ENCODE data around the gene NIF3L1.

Gene NIF3L1, protein sequence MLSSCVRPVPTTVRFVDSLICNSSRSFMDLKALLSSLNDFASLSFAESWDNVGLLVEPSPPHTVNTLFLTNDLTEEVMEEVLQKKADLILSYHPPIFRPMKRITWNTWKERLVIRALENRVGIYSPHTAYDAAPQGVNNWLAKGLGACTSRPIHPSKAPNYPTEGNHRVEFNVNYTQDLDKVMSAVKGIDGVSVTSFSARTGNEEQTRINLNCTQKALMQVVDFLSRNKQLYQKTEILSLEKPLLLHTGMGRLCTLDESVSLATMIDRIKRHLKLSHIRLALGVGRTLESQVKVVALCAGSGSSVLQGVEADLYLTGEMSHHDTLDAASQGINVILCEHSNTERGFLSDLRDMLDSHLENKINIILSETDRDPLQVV

DNA sequence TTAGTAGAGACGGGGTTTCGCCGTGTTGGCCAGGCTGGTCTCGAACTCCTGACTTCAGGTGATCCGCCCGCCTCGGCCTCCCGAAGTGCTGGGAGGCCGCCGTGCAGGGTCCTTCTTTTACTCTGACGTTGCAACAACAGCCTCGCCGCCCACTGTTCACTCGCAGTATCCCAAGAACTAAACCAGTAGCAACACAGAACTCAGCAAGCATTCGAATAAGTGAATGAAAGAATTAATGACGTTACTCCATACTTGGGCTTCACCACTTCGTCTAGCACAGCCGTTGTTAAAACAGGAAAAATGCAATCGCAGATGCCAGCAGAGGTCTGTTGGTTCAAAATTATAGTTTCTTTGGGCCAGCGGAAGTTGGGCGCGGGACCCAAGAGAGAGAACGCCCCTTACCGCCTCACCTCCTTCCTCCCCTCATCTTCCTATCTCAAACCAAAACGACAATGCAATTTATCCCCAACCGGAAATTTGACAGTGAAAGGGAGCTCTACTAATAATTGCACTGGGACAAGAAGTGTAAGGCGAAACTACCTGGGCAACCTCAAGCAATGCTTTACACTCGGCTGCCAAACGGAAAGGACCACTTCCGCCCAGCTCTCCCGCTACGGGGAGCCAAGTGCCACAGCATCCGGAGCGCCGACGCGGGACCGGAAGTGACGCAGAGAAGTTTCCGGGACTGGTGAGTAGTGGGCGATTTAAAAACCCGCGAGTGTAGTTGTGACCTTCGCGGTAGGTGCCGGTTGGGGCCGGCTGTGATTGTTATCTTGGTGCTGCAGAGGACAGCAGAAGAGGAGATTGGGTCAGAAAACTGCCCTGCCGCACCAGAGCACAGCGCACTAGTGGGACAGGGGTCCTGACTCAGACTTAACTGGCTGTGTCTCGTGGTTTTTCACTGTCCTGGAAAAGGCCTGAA is at the start of gene NIF3L1, which contains the start of gene PPIL3:
NIF3L1 (plus strand) TSS at position 668 of the 922 bp plus-strand sequence. CDS start 2,573 bp downstream, outside the sequence.
PPIL3 (minus strand) TSS at position 374 of the 922 bp plus-strand sequence. CDS start 1,462 bp downstream, outside the sequence.
- DNase-seq (ENCODE audit: low read depth in 2 of 2), result peak; percentile 92 to 96

DNA sequence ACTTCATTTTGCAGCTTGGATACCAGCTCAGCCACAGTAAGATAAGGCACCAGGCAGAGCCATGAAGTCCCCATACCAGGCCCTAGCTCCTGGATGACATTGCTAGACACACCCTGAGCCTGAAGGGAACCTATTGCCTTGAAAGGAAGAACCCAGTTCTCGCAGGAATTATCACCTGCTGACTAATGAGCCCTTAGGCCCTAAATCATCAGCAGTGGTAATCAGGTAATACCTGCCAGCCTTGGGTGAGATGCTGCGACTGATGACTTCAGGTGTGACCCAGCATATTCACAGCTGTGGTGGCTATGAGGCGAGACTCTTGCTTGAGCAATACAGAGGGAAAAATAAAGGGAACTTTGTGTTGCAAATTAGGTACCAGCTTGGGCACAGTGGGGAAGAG is 49.7 kb upstream of the NIF3L1 start:
- DNase-seq (ENCODE audit: low read depth in 2 of 2), result no peak

DNA sequence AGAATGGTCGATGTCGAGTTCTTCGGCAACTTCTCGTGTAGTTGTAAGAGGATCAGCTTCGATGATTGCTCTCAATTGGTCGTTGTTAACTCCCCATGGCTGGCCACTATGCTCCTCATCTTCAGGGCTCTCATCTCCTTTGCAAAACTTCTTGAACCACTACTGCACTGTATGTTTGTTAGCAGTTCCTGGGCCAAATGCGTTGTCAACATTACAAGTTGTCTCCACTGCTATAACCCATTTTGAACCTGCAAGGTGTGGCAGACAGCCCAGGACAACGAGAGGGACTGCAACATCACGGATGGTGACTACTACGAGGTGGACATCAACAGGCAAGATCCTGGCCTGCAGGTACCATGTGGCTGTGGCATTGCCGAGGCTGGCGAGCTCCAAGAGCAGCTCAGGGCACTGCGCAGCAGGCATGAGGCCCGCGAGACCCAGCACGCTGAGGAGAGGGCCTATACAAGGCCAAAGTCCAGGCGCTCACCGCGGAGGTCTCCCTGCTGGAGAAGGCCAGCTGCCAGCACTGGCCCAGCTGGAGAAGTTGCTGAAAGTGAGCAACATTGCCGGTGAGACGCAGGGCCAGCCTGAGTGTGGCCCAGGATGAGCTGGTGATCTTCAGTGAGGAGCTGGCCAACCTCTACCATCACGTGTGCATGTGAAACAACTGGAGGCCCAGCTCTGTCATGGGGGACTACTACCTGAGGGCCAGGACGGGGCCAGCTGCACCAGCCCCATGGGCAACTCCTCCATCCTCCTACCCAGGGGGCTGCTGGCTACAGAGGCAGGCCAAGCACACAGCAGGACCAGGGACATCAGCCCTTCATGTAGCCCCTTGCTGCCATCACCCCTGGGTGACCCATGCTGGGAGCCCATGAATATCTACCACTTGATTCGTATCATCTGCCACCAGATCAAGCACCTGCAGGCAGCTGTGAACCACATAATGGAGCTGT is 44.9 kb upstream of the NIF3L1 start:
- no peak for DNase-seq (ENCODE audit: low read depth in 2 of 2)

DNA sequence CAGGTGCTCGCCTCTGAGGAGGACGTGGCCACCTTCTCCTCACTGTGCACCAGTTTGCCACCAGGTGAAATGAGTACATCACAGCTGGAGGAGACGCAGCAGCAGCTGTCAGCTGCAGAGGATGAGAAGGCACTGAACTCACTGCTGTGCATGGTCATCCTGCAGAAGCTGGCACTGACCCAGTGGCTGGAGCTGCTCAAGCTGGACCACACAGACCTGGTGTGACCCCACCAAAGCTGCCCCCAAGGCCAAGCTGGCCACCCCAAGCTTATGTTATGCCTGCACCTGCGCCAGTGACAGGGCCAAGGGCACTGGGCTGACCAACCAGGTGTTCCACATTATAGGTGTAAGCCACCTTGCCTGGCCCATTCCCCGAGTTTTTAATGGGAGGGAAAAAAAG is 44.0 kb upstream of the NIF3L1 start:
- DNase-seq (ENCODE audit: low read depth in 2 of 2), result no peak

DNA sequence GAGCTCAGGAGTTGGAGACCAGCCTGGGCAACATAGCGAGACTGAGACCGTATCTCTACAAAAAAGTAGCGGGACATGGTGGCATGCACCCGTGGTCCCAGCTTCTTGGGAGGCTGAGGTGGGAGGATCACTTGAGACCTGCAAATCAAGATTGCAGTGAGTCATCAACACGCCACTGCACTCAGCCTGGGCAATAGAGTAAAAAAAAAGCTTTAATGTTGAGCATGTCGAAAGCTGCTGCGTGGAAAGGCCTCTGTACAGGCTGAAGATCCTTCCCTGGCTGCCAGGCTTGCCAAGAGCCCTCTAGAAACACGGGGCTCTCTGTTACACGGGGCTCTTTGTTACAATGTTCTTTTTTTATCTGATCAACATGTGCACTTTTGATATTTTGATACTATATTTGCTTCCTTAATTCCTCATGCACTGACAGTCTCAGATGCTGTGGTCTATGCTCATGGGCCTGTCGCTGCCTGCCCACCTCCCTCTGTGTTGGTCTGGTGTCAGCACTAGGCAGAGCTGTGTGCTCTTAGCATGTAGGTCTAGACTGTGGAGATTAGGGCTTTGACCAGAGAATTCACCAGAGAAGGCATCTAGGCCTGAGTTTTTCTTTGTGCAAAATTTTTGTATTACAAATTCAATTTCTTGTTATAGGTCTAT is 43.4 kb upstream of the NIF3L1 start:
- no peak for DNase-seq (ENCODE audit: low read depth in 2 of 2)

DNA sequence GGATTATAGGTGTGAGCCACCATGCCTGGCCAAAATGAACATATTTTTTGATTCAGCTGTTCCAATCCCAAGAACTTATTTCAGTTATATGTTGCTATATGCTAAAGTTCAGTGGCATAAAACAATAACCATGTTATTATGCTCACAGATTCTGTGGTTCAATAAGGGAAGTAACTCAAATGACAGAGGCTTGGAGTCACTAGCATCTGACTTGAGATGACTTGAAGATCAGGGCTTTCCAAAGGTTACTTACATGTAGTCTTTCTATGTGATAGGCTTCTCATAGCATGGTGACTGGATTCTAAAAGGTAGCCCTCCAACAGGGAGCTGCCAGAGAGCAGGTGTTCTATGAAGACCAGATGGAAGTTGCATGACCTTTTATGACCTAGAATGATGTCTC is 41.9 kb upstream of the NIF3L1 start:
- DNase-seq (ENCODE audit: low read depth in 2 of 2), result no peak

DNA sequence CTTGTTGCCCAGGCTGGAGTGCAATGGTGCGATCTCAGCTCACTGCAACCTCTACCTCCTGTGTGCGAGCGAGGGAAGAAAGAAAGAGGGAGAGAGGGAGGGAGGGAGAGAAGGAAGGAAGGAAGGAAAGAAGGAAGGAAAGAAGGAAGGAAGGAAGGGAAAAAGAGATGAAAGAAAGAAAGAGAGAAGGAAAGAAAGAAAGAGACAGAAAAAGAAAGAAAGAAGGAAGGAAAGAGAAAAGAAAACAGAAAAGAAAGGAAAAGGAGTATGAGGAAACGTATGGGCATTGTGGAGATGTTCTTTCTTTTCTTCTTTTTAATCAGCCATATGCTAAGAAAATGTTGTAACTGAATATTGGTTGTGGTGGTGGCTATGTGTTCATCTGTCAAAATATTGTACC is 41.2 kb upstream of the NIF3L1 start:
- no peak for DNase-seq (ENCODE audit: low read depth in 2 of 2)

DNA sequence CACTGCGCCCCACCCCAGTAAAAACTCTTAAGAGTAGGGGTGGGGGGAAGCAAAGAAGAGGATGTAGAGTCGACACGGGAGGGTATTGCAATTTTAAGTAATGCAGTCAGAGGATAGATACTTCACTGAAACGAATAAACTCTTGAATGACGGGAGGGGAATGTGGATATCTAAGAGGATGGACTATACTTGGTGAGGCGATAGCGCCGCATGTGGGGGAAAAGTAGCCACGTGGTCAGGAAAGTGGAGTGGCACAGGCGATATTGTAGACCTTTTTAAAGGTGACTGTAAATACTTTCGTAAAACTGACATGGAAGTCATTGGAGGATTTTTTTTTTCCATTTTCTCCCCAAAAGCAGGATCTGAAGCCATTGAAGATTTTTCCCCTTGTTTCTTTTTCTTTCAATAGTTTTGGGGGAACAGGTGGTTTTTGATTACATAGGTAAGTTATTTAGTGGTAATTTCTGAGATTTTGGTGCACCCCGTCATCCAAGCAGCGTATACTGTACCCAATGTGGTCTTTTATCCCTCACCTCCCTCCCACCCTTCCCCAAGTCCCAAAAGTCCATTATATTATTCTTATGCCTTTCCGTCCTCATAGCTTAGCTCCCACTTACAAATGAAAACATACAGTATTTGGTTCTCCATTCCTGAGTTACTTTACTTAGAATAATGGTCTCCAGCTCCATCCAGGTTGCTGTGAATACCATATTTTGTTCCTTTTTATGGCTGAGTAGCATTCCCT is 38.5 kb upstream of the NIF3L1 start:
- no peak for DNase-seq (ENCODE audit: low read depth in 2 of 2)

DNA sequence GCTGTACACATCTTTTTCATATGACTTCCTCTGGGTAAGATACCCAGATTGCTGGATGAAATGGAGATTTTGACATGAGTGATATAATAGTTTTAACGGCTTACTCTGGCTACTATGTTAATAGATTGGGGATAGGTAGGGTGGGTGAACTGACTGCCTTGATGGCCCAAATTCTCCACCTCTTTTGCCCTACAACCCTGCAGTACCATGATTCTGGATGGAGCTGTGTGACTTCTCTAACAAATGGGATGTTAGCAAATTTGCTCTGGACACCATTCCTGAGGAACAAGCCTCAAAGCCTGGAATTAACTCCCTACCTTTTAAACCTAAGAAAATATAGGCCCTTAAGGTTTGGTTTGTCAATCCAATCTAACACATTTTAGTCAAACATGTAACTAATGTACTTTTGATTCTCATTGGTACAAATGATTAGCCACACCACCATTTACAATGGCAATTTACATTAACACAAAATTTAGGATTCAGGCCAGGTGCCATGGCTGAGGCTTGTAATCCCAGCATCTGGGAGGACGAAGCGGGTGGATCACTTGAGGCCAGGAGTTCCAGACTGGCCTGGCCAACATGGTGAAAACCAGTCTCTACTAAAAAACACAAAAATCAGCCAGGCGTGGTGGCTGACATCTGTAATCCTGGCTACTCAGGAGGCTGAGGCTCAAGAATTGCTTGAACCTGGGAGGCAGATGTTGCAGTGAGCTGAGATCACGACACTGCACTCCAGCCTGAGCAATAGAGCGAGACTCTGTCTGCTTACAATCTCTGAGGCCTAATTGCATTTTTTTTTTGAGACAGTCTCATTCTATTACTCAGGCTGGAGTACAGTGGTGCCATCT is 37.5 kb upstream of the NIF3L1 start:
- no peak for DNase-seq (ENCODE audit: low read depth in 2 of 2)

DNA sequence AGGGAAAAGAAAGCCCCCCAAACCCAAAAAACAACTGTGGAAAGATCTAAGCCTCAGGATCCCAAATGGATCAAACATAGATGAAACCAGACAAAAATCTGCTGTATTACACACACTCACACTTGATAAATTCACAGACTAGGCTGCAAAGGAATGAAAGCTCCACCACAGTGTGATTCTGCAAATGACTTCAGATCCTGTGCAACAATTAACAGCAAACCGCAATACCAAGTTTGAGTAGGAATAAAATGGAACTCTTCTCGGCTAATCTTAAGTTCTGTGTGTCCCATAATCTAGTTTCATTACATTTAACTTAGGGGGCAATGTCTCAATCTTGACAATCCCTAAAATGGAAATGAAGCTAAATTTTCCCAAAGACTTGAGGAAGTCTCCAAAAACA is 36.6 kb upstream of the NIF3L1 start:
- no peak for DNase-seq (ENCODE audit: low read depth in 2 of 2)

DNA sequence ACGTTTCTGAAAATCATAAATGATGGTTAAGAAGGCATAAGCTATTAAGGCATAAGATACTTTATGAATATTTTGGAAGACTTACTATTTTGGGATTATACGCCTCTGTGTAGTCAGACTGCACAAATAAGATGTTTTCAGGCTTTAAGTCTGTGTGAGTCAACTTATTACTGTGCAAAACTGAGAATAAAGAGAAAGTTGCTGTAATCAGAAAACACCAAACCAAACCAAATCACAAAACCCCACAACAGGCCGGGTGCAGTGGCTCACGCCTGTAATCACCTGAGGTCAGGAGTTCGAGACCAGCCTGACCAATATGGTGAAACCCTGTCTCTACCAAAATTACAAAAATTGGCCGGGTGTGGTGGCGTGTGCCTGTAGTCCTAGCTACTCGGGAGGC is 32.4 kb upstream of the NIF3L1 start:
- DNase-seq (ENCODE audit: low read depth in 2 of 2), result no peak

DNA sequence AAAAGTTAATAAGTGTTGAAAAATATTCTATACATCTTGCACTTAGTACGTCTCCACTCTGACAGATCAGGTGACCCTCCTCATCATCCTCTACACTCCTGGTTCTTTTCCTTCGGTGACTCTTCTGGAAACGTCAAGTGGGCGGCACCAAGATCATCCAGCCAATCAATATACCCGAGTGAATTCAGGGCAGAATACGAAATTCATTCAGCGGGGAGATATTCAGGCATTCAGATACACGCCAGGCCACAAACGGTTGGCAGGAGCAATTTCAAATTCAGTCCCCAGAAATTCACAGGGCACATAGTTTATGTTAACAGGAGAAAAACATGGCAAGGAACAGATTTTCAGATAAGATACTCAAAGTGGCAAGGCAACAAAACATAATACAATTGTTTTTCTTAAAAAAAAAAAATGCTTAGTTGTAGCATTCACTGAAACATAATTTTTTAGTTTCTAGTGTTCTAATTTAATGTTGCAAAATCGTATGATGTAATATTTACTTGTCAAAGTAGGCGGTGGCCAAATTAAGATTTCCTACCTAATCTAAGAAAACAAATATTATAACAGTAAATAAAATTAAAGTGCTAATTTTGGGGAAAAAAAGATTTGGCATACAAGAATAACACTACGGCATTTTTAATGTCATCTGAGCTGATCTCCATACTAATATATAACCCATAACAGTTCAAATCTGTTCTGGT is 28.9 kb upstream of the NIF3L1 start:
- DNase-seq (ENCODE audit: low read depth in 2 of 2), result no peak

DNA sequence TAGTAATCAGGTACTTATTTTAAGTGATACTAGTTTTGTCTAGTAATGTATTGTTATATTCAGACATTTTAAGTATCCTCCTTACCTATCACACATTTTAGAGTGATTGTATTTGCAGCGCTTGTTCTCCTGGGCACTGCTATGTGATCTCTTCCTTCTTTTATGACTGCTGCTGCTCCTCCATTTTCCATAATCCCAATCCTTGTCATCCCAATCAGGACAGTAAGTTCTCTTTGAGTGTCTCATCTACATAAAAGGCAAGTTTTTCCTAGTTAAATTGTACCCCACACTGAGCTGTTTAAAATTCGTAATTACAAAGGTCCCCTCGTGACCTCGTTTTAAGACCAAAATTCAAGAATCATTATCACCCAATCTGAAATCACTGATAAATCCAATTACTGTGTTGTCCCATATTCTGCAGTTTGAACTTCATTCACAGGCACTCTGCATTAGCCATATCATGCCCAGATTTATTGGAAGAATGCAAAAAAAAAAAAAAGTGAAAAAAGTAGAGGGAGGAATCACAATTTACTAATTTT is 27.5 kb upstream of the NIF3L1 start:
- DNase-seq (ENCODE audit: low read depth in 2 of 2), result no peak

DNA sequence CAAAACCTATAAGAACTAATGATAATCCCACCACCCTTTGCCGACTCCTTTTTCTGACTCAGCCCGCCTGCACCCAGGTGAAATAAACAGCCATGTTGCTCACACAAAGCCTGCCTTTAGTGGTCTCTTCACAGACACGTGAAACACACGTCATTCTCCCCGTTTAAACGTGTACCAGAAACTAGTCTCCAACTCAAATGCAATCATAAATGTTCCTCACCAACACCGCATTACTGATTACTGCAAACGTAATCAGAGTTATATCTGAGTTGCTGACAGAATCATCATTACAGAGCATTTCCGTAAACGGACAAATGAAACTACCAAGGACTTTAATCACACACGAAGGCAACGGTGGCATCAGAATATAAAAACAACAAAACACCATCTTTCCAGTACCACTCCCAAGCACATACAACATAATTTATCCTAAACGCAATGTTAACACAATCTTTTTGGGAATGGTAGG is 26.6 kb upstream of the NIF3L1 start:
- DNase-seq (ENCODE audit: low read depth in 2 of 2), result peak in 1 of 2 donors; percentile 41

DNA sequence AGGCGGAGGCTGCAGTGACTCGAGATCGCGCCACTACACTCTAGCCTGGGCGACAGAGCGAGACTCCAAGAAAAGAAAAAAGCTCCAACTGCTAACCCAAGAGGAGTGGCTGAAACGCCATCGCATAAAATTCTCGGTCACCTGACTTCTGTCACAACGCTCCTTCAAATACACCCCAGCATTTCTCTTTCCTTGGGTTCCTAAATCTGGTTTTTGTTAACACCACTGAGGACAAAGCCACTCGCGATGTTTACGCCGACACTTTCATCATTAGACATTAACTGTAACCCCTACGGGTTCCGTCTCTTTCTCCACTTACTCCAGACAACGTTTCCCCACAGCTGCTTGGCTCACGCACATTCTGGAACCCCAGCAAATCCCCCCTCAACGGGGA is 25.4 kb upstream of the NIF3L1 start:
- no peak for DNase-seq (ENCODE audit: low read depth in 2 of 2)

DNA sequence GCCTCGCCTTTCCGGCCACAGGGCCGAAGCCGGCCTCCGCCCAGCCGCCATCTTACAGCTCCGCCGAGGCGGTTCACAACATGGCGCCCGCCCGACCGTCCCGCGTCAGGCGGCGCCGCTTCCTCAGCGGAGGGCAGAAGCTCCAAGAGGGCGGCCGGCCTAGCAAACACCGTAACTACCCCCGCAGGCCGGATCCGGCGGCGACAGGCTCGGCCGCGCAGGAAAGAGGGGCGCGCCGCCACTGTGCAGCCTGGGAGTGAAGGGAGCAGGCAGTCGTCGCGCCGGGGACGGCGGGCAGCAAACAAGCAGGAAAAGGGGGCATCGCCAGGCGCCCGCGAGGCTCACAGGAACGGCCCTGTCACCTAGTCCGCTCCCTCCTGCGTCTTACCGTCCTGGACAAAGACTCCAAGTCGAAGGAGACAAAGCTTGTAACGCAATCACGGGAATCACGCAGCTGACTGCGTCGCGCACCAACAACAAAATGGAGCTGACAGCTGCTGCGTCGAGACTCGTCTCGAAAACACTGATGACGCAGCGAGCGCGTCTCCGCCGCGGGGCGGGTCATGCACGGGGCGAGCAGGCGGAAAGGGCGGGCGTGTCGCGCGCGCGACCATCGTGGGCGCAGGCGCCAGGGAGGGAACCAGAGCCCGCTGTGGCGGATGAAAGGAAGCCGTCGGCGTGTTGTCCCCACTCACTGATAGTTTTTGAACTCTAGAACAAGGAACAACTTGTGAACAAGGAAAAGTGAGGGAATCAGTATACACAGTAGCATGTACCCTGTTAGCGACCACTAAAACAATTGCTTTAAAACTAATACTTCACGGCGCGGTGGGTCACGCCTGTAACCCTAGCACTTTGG is 24.8 kb upstream of the NIF3L1 start, which contains the start of gene CLK1:
CLK1 (minus strand) TSS at position 483 of the 859 bp plus-strand sequence. CDS start 2,796 bp downstream, outside the sequence.
- peak; percentile 97 for DNase-seq (ENCODE audit: low read depth in 2 of 2)

DNA sequence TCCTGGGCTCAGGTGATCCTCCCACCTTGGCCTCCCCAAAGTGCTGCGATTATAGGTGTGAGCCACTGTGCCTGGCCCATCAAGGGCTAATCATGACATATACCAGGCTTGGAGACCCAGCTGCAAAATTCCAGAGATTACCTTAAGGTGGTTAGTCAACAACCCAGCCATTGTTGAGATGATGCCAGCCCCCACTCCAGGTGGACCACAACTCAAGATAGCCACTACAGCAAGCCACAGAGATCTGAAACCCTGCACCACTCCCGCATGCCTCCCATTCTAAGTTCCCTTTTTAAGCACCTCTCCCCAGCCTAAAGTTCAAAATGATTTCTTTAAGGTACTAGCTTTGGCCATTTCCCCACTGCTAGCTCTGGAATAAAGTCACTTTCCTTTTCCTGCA is 20.2 kb upstream of the NIF3L1 start:
- DNase-seq (ENCODE audit: low read depth in 2 of 2), result no peak

All from stimulated activated CD8-positive, alpha-beta memory T cell treated with anti-CD3 and anti-CD28 coated beads, Interleukin-2, amount 100 ng/mL, for 48 hours (primary cell).